Activated T-helper 1 cell treated with Interleukin-2 at 50 U/mL for 16 hours (primary cell): Measurements from ENCODE around the gene ERV3-1.
"Not testable (repeated sequence)": the region's sequence is repeated elsewhere in the genome, so short reads cannot be mapped to it uniquely, and the experiment has no call there.

ENCODE experiments used
- DNase-seq: peaks from one replicate; pipeline ENCODE4 v3.0.0-alpha.2; 2020; ENCODE audit warnings: low read depth

Gene ERV3-1, protein sequence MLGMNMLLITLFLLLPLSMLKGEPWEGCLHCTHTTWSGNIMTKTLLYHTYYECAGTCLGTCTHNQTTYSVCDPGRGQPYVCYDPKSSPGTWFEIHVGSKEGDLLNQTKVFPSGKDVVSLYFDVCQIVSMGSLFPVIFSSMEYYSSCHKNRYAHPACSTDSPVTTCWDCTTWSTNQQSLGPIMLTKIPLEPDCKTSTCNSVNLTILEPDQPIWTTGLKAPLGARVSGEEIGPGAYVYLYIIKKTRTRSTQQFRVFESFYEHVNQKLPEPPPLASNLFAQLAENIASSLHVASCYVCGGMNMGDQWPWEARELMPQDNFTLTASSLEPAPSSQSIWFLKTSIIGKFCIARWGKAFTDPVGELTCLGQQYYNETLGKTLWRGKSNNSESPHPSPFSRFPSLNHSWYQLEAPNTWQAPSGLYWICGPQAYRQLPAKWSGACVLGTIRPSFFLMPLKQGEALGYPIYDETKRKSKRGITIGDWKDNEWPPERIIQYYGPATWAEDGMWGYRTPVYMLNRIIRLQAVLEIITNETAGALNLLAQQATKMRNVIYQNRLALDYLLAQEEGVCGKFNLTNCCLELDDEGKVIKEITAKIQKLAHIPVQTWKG

DNA sequence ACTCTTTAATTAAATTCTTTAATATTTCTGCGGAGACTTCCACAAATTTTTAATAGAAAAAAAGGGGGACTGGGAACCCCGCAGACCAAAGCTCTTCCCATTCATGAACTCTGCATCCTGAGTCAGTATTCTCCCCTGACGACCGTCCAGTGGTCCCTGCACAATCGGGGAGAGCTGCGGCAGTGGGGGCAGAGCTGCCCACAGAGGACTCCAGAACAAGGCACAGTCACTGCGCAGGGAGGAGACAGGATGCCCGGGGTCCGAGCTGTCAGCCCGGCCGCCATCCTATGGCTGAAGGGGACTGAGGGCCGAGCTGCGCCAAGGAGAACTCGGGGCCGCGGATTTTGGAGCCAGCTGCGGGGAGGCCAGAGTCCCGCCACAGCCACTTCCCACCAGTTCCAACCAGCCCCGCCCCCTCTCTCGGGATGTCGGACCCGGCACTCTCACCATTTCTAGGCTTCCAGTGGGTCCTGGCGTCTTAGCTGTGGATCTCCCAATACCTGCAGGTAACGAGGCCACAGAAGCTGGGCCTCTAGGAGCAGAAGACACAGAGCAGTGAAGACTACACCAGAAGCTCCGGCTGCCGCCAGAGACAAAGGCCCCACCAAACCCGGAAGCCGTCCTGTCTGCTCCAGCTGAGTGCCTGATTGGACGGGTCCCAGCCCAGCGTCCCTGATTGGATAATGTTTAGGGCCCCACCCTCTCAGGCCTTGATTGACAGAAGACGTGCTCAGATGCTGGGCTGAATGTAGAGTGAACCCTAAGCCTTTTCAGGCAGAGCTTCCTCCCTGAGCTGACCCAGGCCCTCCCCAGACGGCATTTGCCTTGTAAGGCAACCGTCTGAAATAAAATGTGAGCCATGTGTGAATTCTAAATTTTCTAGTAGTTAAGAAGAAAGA lies at the start of gene ERV3-1:
TSS of gene ERV3-1 (minus strand) at position 594 of the 899 bp plus-strand sequence. CDS start 13,661 bp downstream, outside the sequence.
- peak; percentile 85 for DNase-seq

DNA sequence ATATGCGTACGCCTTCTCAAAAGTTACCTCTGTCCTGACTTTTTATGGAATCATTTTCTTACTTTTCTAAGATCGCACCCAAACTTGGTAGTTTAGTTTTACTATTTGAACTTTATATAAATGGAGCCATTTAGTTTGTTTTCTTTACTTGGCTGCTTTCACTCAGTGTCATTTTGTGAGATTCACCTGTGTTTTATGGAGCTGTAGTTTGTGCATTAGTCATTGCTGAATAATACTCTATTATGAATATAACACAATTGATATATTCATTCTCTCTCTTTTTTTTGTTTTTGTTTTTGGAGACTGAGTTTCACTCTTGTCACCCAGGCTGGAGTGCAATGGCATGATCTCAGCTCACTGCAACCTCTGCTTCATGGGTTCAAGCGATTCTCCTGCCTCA lies 49.3 kb upstream of the ERV3-1 start:
- not testable (repeated sequence) for DNase-seq

DNA sequence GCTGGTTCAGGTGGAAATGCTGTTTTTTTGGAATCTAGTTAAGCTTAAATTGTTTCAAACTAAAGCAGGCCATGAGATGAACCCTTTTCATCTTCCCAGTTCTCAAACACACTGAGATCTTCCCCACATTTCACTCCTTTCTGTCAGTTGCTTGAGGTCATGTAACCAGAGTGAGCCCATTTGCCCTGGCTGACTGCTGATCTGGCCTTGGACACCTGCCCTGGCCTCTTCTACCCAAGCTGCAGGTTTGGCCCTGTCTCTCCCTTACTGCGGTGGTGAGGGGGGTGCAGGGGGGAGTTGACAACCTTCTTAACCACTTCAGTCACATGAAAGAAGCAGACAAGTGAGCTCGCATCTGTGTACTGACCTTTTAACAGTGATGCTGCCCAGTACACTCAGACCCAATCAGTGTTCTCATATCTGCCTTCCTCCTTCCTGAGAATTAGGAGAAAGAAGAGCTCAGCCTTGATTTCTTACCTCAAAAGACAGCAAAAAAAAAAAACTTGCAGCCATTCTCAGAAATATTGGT lies 48.0 kb upstream of the ERV3-1 start:
- not testable (repeated sequence) for DNase-seq

DNA sequence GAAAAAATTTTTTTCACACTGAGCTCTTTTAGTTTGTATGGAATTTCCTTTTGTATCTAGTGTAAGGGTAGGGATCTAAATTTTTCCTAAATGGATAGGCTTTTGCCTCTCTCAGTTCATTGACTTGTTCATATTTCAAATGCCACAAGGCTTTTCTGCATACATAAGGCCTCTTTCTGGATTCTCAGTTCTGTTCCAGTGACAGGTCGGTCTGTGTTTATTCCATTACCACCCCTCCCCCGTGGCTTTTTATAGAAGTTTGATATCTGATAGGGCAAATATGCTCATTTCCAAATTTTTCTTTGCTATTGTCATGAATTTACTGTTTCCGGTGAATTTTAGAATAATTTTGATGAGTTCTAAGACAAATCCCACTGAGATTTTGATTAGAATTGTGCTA lies 45.2 kb upstream of the ERV3-1 start:
- not testable (repeated sequence) for DNase-seq

DNA sequence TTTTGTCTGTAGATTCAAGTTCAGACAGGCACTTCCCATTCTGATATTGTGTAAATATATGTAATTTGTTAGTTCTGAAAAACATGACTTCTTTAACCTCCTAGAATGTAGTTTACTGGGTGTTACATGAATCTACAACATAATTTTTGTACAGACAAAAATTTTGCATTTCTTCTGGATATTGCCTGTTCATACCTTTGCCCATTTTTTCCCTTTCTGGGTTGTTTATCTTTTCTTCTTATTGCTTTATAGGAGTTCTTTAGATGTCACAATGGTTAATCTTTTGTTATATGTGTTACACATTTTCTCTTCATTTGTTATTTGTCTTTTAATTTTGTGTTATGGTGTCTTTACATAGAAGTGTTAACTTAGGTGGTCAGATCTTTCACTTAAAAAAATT lies 44.7 kb upstream of the ERV3-1 start:
- not testable (repeated sequence) for DNase-seq

DNA sequence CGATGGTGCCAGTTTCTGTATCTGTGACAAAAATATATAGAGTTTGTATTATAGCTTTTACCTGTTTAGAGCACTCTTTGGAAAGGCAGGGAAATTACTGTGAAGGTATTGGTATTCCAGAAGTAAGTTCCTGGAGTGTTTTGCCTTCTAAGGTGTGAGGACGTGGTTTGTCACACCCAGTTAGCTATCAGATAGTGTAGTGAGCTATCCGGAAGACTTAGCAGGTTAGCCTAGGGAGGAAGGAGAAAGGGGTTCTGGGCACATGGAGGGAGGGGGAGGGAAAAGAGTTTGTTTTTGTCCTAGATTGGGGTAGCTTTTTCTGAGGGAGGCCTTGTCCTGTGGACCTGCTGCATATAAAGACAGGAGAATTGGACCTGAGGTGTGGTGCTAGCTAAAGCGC lies 39.8 kb upstream of the ERV3-1 start:
- not testable (repeated sequence) for DNase-seq

DNA sequence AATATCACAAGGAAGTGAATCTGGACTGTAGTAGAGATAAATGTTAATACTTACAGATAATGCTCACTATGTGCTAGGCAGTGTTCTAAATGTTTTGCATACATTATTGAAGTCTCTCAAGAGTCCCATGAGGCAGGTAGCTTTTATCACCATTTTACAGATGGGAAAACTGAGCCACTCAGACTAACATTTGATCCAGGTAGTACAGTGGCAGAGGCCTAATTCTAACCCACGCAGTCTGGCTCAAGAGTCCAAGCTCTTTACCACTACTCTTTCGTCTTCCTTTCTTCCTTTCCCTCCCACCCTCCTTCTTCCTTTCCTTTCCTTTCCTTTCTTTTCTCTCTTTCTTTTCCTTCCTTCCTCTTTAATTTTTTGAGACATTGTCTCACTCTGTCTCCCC lies 39.1 kb upstream of the ERV3-1 start:
- not testable (repeated sequence) for DNase-seq

DNA sequence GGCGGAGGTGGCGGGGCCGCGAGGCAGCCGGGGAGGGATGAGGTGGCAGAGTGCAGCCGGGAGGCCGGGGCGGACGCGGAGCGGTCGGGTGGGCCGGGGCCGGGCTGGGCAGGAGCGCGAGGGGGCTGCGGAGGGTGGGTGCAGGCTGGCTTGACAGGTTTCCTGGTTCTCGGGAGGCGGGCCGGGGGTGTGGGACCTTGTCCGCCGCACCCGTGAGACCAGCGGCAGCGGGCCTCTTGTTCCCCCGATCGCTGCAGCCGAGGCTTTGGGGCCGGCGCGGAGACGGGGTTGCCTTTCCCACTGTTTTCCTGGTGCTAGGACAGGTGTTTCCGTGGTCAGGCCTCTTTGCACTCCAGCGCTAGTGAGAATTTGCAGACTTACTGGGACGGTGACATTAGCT lies 32.3 kb upstream of the ERV3-1 start:
- not testable (repeated sequence) for DNase-seq

DNA sequence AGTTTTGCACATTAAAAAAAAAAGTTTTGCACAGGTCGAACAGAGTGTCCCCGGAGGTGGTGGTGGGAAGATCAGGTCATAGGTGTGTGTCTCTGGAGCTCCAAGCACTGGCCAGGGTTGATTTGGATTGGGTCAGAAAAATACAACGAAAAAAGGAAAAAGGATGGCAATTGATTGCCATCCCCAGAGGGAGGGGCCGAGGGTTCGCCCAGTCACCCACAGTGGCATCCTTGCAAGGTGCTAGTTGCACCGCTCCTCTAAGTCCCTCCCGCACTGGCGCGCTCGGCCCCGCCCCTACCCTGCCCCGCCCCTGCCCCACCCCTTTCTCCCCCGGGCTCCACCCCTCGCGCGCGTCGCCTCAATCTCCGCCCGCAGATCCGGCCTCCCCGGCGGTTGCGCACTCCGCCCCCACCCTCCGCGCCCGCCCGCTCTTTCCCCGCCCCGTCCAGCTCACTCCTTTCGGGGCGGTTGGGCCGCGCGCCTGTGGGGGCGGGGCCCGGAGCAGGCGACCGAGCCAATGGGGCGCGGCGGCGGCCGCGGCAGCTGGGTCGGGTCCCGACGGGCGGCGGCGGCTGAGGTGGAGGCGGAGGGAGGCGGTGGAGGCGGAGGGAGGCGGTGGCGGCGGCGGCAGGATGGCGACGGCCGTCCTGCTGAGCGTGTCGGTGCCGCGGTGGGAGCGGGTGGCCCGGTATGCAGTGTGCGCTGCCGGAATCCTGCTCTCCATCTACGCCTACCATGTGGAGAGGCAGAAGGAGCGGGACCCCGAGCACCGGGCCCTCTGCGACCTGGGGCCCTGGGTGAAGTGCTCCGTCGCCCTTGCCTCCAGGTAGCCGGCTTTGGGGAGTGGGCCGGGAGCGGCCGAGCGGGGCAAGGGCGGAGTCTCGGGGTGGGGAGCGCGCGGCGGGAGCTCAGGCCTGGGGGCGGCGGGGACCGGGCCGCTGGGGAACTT lies 31.5 kb upstream of the ERV3-1 start:
- DNase-seq, result peak; percentile 95

DNA sequence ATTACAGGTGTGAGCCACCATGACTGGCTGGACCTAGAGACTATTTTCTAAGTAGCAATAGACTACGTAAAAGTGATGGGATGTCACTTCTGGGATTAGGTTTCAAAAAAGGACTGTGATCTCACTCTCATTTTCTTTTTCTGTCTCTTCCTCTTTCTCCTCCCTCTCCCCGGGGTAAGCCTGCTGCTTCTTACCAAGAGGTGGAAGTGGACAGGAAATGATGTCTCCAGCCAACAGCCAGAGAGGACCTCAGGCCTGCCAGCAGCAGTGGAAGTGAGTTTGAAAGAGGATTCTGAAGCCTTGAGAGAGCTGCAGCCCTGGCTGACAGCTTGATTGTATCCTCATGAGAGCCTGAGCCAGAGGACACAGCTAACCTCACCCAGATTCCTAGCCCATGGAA lies 30.0 kb upstream of the ERV3-1 start:
- DNase-seq, result not testable (repeated sequence)

DNA sequence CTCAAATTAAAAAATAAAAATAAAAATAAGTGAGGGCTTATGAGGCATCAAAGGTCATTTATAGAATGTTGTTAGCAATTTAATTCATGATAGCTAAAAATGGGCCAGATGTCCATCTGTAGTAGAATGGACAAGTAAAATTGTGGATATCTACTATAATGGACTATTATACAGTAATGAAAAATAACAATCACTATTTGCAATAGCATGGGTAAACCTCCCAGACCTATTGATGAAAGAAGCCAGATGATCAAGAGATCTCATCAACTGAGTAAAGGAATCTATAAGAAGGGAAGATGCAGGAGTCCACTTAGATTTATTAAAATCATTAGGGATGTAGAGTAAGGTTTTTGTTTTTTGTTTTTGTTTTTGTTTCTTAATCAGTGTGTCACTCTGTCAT lies 29.0 kb upstream of the ERV3-1 start:
- not testable (repeated sequence) for DNase-seq

DNA sequence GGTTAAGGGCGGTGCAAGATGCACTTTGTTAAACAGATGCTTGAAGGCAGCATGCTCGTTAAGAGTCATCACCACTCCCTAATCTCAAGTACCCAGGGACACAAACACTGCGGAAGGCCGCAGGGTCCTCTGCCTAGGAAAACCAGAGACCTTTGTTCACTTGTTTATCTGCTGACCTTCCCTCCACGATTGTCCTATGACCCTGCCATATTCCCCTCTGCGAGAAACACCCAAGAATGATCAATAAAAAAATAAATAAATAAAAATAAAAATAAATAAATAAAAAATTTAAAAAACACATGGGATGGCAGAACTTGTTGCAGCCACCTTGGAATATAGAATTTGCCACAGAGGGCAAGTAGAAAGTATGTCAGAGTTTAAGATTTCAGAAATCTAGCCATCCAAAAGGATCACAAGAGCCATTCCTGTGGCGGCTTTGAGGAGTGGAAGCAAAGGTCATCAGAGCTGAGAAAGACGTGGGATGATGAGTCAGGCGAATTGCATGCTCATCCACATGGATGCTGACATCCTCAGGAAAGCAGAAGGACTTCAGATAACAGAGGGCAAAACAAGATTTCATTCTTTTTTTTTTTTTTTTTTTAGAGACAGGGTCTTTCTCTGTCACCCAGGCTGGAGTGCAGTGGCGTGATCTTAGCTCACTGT lies 27.8 kb upstream of the ERV3-1 start:
- not testable (repeated sequence) for DNase-seq

DNA sequence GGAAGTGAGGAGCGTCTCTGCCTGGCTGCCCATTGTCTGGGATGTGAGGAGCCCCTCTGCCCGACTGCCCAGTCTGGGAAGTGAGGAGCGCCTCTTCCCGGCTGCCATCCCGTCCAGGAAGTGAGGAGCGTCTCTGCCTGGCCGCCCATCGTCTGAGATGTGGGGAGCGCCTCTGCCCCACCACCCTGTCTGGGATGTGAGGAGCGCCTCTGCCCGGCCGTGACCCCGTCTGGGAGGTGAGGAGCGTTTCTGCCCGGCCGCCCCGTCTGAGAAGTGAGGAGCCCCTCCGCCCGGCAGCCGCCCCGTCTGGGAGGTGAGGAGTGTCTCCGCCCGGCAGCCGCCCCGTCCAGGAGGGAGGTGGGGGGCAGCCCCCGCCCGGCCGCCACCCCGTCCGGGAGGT lies 26.9 kb upstream of the ERV3-1 start:
- not testable (repeated sequence) for DNase-seq

DNA sequence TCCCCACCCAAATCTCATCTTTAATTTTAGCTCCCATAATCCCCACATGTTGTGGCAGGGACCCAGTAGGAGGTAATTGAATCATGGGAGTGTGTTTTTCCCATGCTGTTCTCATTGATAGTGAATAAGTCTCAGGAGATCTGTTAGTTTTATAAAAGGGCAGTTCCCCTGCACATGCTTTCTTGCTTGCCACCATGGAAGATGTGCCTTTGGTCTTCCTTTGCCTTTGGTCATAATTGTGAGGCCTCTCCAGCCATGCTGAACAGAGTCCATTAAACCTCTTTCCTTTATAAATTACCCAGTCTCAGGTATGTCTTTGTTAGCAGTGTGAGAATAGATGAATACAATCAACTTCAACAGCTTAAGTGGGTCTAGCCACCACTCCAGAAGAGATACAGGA lies 18.5 kb upstream of the ERV3-1 start:
- not testable (repeated sequence) for DNase-seq

DNA sequence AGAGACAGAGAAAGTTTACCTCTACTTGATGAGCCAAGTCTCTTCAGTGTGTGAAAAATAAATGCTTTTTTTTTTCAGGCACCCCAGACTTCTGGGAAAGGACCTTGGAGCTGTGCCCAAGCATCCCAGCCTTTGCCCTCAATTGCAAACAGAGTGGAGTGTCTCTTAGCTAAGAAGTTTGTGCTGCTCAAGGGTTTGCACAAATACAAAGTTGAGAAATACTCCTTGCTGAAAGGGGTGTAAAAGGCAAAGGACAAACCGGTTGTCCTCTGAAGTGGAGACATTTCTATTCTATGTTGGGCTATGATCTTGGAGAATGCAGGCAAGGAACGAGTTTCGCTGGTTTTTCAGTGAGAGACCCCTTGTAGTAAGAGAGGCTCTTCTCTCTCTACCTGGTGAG lies 14.5 kb upstream of the ERV3-1 start:
- DNase-seq, result not testable (repeated sequence)

DNA sequence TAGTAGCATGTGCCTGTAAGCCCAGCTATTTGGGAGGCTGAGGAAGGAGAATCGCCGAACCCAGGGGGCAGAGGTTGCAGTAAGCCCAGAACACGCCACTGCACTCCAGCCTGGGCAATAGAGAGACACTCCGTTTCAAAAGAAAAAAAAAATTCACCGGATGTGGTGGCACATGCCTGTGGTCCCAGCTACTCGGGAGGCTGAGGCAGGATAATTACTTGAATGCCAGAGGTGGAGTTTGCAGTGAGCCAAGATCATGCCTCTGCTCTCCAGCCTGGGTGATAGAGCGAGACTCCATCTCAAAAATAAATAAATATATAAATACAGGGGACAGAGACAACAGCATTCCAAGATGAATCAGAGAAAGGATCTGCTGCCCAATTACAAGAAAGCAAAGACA lies 3.4 kb upstream of the ERV3-1 start:
- DNase-seq, result not testable (repeated sequence)

DNA sequence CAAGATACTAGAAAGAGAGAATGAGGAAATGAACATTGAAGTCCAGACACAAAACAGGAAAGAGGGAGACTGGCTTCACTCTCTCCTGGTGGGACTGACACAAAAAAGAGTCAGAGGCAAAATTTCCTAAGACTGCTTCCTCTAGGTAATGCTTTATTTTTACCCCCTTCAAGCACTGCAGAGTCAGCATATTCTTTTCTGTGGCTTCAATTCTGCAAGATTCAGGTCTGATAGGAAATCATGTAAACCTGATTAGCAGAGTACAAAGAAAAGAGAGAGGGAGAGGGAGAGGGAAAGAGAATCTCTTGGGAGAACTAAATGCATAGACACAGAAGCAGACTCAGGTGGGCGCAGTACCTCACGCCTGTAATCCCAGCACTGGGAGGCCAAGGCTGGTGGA lies 2.9 kb upstream of the ERV3-1 start:
- DNase-seq, result not testable (repeated sequence)

DNA sequence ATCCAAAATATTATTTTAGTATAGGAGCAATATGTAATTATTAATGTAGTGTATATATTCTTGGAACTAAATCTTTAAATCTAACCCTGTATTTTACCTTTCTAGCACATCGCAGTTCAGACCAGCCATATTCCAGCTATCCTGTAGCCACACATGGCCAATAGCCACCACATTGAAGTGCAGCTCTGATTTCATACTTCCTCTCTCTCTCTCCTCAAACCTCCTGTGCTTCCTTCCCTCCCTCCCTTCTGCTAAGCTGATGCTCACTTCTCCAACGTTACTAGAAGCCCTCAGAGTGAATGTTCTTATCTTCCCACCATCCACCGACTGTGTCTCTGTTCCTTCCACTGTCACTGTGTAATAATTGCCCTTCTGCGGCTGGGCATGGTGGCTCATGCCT lies 549 bp upstream of the ERV3-1 start:
- not testable (repeated sequence) for DNase-seq

DNA sequence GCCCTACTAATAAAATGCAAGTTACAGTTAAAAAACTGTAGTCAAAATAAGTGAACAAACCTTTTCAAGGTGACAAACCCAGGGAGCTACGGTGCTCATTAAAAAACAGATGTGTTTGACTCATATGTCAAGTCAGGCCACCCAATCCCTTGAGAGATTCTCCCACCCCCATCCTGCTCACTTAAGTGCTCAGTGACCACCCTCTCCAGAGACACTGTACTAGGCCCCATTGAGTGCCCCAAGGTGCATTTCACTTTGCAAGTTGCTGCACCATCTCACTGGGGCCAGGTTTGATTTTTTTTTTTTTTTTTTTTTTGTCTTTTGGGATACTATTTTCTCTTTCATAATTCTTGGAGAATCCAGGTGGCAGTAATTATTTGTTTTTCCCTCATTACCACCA lies 1.9 kb downstream of the ERV3-1 start:
- DNase-seq, result no peak

DNA sequence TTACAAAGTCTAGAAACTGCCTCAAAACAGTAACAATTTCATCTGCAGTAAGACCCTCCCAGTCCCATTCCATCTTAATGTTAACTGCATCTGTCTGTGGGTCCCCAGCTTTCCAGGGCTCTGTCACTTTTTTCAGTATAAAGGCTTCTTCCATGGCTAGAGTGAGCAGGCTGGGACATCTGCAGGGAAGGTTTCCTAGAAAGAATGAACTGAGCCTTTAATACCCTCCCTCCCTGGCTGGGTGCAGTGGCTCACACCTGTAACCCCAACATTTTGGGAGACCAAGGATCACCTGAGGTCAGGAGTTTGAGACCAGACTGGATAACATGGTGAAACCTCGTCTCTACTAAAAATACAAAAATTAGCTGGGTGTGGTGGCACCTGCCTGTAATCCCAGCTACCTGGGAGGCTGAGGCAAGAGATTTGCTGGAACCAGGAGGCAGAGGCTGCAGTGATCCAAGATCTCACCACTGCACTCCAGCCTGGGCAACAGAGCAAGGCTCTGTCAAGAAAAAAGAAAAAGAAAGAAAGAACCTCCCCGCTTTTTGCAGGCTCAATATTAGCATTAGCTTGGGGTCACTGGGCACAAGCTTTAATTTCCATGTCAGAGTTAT lies 3.4 kb downstream of the ERV3-1 start:
- no peak for DNase-seq
